Endothelial cell (in vitro differentiated cells): Measurements from ENCODE around the gene VAV1. TPM values are rescaled to one million over a fixed set of nuclear protein-coding genes. Genes with fewer than 3 reads are reported as not detected.

Experiments
- DNase-seq: peaks from one replicate; pipeline ENCODE4 v3.0.0; 2021; ENCODE audit warnings: low spot score
- H3K27ac Mint-ChIP-seq: one replicate; pipeline ENCODE4 v1.8.0; 2021; ENCODE audit warnings: mixed read lengths, inconsistent platforms; ENCODE audit not compliant: unreplicated experiment
- H3K27me3 Mint-ChIP-seq: one replicate; pipeline ENCODE4 v1.8.0; 2021; ENCODE audit warnings: mild to moderate bottlenecking, moderate library complexity, mixed read lengths, inconsistent platforms; ENCODE audit not compliant: unreplicated experiment
- H3K36me3 Mint-ChIP-seq: one replicate; pipeline ENCODE4 v1.8.0; 2021; ENCODE audit warnings: mild to moderate bottlenecking, low read depth, mixed read lengths, inconsistent platforms; ENCODE audit not compliant: unreplicated experiment
- H3K4me1 Mint-ChIP-seq: one replicate; pipeline ENCODE4 v1.8.0; 2021; ENCODE audit warnings: mild to moderate bottlenecking, mixed read lengths, inconsistent platforms; ENCODE audit not compliant: unreplicated experiment
- H3K4me3 Mint-ChIP-seq: one replicate; pipeline ENCODE4 v1.8.0; 2021; ENCODE audit warnings: mild to moderate bottlenecking, mixed read lengths, inconsistent platforms; ENCODE audit not compliant: unreplicated experiment
- H3K9me3 Mint-ChIP-seq: one replicate; pipeline ENCODE4 v1.8.0; 2021; ENCODE audit warnings: mixed read lengths, inconsistent platforms; ENCODE audit not compliant: unreplicated experiment
- CTCF ChIP-seq: fragments of 200-600 bp; sonication (generic); IDR thresholded peaks from one replicate; pipeline ENCODE4 v1.5.0; 2021; ENCODE audit warnings: antibody characterized with exemption; ENCODE audit not compliant: unreplicated experiment
- total RNA-seq: library from RNA; stranded (reverse); fragmentation: NEBNext Ultra II Directional; extraction: Animal tissue kit (Norgen Biotek cat#: 25700); gene quantifications from one replicate; pipeline ENCODE4 v1.2.1, GENCODE V29; 2021; ENCODE audit not compliant: unreplicated experiment

The VAV1 gene
- total RNA-seq, 1 donor from 2014 or later: not detected

GRCh38 chr19:6737284-6737872, 35.1 kb upstream of the VAV1 start, which contains the start of gene GPR108:
Gene GPR108, minus strand, starts transcription at chr19:6737580. Its CDS starts 4 bp downstream, at chr19:6737576.
- peaks cover 17% of the 10 kb centered on the region for H3K4me1 Mint-ChIP-seq
- peak; percentile 99 for DNase-seq
- H3K36me3 Mint-ChIP-seq: peaks cover 14% of the 10 kb centered on the region
- peak within 1 kb of the TSS; percentile 98 for H3K4me3 Mint-ChIP-seq
- peak within 1 kb of the TSS; percentile 92 for H3K27ac Mint-ChIP-seq
- H3K9me3 Mint-ChIP-seq: no peaks in the 10 kb centered on the region
- peaks cover 23% of the 10 kb centered on the region for H3K27me3 Mint-ChIP-seq
- no peak for TF ChIP-seq CTCF

GRCh38 chr19:6737873-6738786, 34.4 kb upstream of the VAV1 start:
- H3K4me3 Mint-ChIP-seq: peak overlapping the region; percentile 87
- peaks cover 11% of the 10 kb centered on the region for H3K36me3 Mint-ChIP-seq
- peak; percentile 63 for DNase-seq
- peaks cover 17% of the 10 kb centered on the region for H3K4me1 Mint-ChIP-seq
- H3K27me3 Mint-ChIP-seq: peaks cover 23% of the 10 kb centered on the region
- peak; percentile 46 for TF ChIP-seq CTCF
- peak overlapping the region; percentile 73 for H3K27ac Mint-ChIP-seq
- no peaks in the 10 kb centered on the region for H3K9me3 Mint-ChIP-seq

- DNase-seq: peak; percentile 22
- peaks cover 14% of the 10 kb centered on the region for H3K36me3 Mint-ChIP-seq
- peaks cover 17% of the 10 kb centered on the region for H3K4me1 Mint-ChIP-seq
Measured at GRCh38 chr19:6738787-6739389, 33.6 kb upstream of the VAV1 start.

GRCh38 chr19:6739390-6739882, 33.1 kb upstream of the VAV1 start, which contains the start of gene TRIP10:
Gene TRIP10, plus strand, starts transcription at chr19:6739680. Its CDS starts 82 bp downstream, at chr19:6739762.
- DNase-seq: peak; percentile 81
- peak within 1 kb of the TSS; percentile 73 for H3K27ac Mint-ChIP-seq
- peaks cover 24% of the 10 kb centered on the region for H3K27me3 Mint-ChIP-seq
- H3K4me3 Mint-ChIP-seq: peak within 1 kb of the TSS; percentile 92
- H3K9me3 Mint-ChIP-seq: no peaks in the 10 kb centered on the region
- H3K4me1 Mint-ChIP-seq: peaks cover 17% of the 10 kb centered on the region
- H3K36me3 Mint-ChIP-seq: peaks cover 16% of the 10 kb centered on the region
- no peak for TF ChIP-seq CTCF

More at GRCh38 chr19:6738787-6739389, 33.6 kb upstream of the VAV1 start:
- Mint-ChIP-seq H3K27me3 (peaks cover 24% of the 10 kb centered on the region), H3K27ac (peak overlapping the region; percentile 73), H3K9me3 (no peaks in the 10 kb centered on the region), H3K4me3 (peak overlapping the region; percentile 90)
- TF ChIP-seq CTCF: no peak
